Fibroblast of the conjunctiva (primary cell): ENCODE measurements around the gene TARM1.
"Not testable (repeated sequence)": the region's sequence is repeated elsewhere in the genome, so short reads cannot be mapped to it uniquely, and the experiment has no call there.

Experiments used
- DNase-seq: peaks from one replicate; pipeline ENCODE4 v3.0.0-alpha.2; 2010; ENCODE audit warnings: low read depth

TARM1 gene

GRCh38 chr19:54099903-54100255, 18.7 kb upstream of the TARM1 start:
- DNase-seq, result not testable (repeated sequence)

- no peak for DNase-seq
Measured at GRCh38 chr19:54099190-54099902, 18.2 kb upstream of the TARM1 start.

- DNase-seq, result peak; percentile 20
Measured at GRCh38 chr19:54096617-54097106, 15.5 kb upstream of the TARM1 start.

- not testable (repeated sequence) for DNase-seq
Measured at GRCh38 chr19:54095859-54096616, 14.9 kb upstream of the TARM1 start.

- DNase-seq, result no peak
Measured at GRCh38 chr19:54095136-54095858, 14.1 kb upstream of the TARM1 start.

GRCh38 chr19:54094426-54095000, 13.3 kb upstream of the TARM1 start:
- DNase-seq, result no peak

- DNase-seq, result no peak
Measured at GRCh38 chr19:54084410-54084809, 3.2 kb upstream of the TARM1 start.

GRCh38 chr19:54077334-54077733, 3.8 kb downstream of the TARM1 start:
- no peak for DNase-seq

GRCh38 chr19:54074851-54075250, 6.3 kb downstream of the TARM1 start:
- DNase-seq, result no peak

GRCh38 chr19:54073829-54074228, 7.3 kb downstream of the TARM1 start:
- no peak for DNase-seq

- no peak for DNase-seq
Measured at GRCh38 chr19:54069470-54069869, 11.7 kb downstream of the TARM1 start.

GRCh38 chr19:54063350-54064116, 17.6 kb downstream of the TARM1 start, which contains the start of gene VSTM1:
TSS of gene VSTM1 (minus strand) at chr19:54063897. CDS start at chr19:54063777, 120 bp downstream.
- no peak for DNase-seq

GRCh38 chr19:54062643-54063042, 18.5 kb downstream of the TARM1 start:
- DNase-seq, result no peak

- DNase-seq, result no peak
Measured at GRCh38 chr19:54047616-54048015, 33.5 kb downstream of the TARM1 start.

GRCh38 chr19:54045771-54046170, 35.4 kb downstream of the TARM1 start:
- DNase-seq, result no peak

- DNase-seq, result no peak
Measured at GRCh38 chr19:54042989-54043388, 38.2 kb downstream of the TARM1 start.

- DNase-seq, result no peak
Measured at GRCh38 chr19:54041969-54042606, 39.1 kb downstream of the TARM1 start.

- DNase-seq, result no peak
Measured at GRCh38 chr19:54040003-54040402, 41.2 kb downstream of the TARM1 start.

- not testable (repeated sequence) for DNase-seq
Measured at GRCh38 chr19:54036542-54036941, 44.6 kb downstream of the TARM1 start.

- peak; percentile 62 for DNase-seq
Measured at GRCh38 chr19:54035215-54036178, 45.7 kb downstream of the TARM1 start.
